Prostate gland (tissue), 2 donors: ENCODE data around the gene CACNA2D1.

Experiments
- POLR2A ChIP-seq: fragments of 450-650 bp; IDR thresholded peaks from one replicate; pipeline ENCODE4 v1.6.1; 2016; ENCODE audit warnings: antibody characterized with exemption, mild to moderate bottlenecking
- POLR2AphosphoS5 ChIP-seq: sonication (generic); formaldehyde crosslinking; IDR thresholded peaks from one replicate; pipeline ENCODE4 v1.6.1; 2017; ENCODE audit warnings: antibody characterized with exemption
- TF ChIP-seq, protein P1 (sequence below), 4 experiments: fragments of 200-600 bp in 2 of 4; fragments of 450-650 bp in 2 of 4; sonication (generic) in 2 of 4; IDR thresholded peaks; 1 replicate in 3 of 4; 2 replicates in 1 of 4; pipeline ENCODE4 v1.5.1; 2016 to 2019; ENCODE audit warnings: antibody characterized with exemption in 4 of 4, mild to moderate bottlenecking in 2 of 4, moderate library complexity in 2 of 4

DNA sequence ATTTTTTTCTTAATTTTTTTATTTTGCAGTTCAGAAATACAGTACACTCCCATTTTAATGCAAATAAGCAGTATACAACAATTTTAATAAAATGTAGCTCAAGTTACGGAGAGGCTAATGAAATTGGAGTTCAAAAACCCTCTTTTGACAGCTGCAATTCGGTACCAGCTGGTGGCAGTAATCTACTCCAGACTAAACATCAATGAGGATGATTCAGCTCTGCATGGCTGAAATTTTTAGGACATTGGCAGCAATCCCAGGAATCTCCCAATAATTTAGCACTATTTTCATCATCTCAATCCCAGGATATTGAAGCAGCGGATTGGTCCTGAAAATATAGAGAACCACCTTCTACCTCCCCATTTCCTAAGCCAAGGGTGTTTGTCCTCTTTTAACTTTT, 278.8 kb downstream of the CACNA2D1 start:
- TF ChIP-seq, protein P1, sequence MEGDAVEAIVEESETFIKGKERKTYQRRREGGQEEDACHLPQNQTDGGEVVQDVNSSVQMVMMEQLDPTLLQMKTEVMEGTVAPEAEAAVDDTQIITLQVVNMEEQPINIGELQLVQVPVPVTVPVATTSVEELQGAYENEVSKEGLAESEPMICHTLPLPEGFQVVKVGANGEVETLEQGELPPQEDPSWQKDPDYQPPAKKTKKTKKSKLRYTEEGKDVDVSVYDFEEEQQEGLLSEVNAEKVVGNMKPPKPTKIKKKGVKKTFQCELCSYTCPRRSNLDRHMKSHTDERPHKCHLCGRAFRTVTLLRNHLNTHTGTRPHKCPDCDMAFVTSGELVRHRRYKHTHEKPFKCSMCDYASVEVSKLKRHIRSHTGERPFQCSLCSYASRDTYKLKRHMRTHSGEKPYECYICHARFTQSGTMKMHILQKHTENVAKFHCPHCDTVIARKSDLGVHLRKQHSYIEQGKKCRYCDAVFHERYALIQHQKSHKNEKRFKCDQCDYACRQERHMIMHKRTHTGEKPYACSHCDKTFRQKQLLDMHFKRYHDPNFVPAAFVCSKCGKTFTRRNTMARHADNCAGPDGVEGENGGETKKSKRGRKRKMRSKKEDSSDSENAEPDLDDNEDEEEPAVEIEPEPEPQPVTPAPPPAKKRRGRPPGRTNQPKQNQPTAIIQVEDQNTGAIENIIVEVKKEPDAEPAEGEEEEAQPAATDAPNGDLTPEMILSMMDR (IDR thresholded peaks at IDR 0.05): no peak
- TF ChIP-seq POLR2A (no peak), POLR2AphosphoS5 (no peak)
